KOPT-K1 (cell line): ENCODE results near the gene RHOT1.
"Not testable (repeated sequence)": the region's sequence is repeated elsewhere in the genome, so short reads cannot be mapped to it uniquely, and the experiment has no call there.

Source experiments
- H3K27ac ChIP-seq: fragments of 200-600 bp; sonication (generic); 2 replicates; pipeline ENCODE4 v1.5.1; 2016; ENCODE audit warnings: antibody characterized with exemption, mild to moderate bottlenecking, low read depth, low read length; ENCODE audit not compliant: poor library complexity, severe bottlenecking
- H3K36me3 ChIP-seq: fragments of 200-600 bp; sonication (generic); 2 replicates; pipeline ENCODE4 v1.5.1; 2017; ENCODE audit warnings: antibody characterized with exemption, mild to moderate bottlenecking, low read length, moderate library complexity; ENCODE audit not compliant: insufficient read depth
- H3K9me3 ChIP-seq: fragments of 200-600 bp; sonication (generic); 2 replicates; pipeline ENCODE4 v1.5.1; 2017; ENCODE audit warnings: antibody characterized with exemption, low read length, mild to moderate bottlenecking; ENCODE audit not compliant: insufficient read depth, poor library complexity, severe bottlenecking

Gene RHOT1

DNA sequence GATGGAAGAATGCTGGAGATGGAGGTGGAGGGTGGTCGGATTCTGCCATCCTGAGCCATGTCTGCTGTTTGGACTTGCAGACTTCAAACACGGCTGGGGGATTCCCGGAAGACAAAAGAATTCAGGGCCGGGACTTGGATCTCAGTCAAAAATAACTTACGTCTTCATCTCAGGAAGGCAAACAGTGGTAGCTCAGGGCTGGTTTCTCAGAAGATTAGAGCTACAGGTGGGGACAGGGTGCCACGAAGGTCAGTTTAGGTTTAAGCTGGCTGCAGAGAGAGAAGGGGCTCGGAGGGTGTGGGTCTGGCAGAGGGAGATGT lies 119.1 kb downstream of the RHOT1 start:
- H3K27ac ChIP-seq, result no peak overlapping the region
- no peaks in the 10 kb centered on the region for H3K9me3 ChIP-seq
- H3K36me3 ChIP-seq, result no peaks in the 10 kb centered on the region

GRCh38 chr17:32261936-32262510 lies 119.7 kb downstream of the RHOT1 start:
- Histone ChIP-seq H3K36me3 (no peaks in the 10 kb centered on the region), H3K27ac (no peak overlapping the region), H3K9me3 (no peaks in the 10 kb centered on the region)

DNA sequence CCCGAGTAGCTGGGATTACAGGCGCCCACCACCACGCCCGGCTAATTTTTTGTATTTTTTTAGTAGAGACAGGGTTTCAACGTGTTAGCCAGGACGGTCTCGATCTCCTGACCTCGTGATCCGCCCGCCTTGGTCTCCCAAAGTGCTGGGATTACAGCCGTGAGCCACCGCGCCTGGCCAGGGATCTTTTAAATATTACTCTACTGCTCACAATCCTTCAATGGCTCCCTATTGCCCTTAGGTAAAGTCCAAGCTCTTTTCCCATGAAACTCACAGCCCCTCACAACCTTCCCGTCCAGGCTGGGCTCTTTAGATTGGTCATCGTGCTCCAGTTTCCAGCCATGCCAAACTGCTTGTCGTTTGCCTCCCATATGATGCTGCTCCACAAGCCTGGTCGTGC lies 121.2 kb downstream of the RHOT1 start:
- not testable (repeated sequence) for H3K27ac ChIP-seq, H3K36me3 ChIP-seq, H3K9me3 ChIP-seq

- H3K9me3 ChIP-seq, result no peaks in the 10 kb centered on the region
- no peaks in the 10 kb centered on the region for H3K36me3 ChIP-seq
- no peak overlapping the region for H3K27ac ChIP-seq
Measured at GRCh38 chr17:32264140-32264799, 122.0 kb downstream of the RHOT1 start.

DNA sequence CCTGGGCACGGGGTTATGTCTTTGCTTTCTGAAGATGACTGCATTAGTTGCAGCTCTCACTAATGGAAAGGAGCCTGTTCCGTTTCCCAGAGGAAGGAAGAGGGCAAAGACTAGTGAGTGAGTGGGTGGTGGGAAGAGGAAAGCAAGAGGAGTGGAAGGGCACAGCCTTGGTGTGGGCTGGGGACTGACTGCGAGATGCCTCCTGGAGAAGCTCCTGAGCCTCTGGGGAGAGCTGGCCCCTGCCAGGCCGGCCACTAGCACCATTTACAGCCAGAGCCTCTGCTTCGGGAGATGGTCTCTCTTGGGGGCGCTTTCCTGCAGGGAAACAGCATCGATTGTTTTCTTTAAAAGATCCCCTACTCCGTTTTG lies 122.5 kb downstream of the RHOT1 start:
- Histone ChIP-seq H3K9me3 (no peaks in the 10 kb centered on the region), H3K27ac (no peak overlapping the region), H3K36me3 (no peaks in the 10 kb centered on the region)

DNA sequence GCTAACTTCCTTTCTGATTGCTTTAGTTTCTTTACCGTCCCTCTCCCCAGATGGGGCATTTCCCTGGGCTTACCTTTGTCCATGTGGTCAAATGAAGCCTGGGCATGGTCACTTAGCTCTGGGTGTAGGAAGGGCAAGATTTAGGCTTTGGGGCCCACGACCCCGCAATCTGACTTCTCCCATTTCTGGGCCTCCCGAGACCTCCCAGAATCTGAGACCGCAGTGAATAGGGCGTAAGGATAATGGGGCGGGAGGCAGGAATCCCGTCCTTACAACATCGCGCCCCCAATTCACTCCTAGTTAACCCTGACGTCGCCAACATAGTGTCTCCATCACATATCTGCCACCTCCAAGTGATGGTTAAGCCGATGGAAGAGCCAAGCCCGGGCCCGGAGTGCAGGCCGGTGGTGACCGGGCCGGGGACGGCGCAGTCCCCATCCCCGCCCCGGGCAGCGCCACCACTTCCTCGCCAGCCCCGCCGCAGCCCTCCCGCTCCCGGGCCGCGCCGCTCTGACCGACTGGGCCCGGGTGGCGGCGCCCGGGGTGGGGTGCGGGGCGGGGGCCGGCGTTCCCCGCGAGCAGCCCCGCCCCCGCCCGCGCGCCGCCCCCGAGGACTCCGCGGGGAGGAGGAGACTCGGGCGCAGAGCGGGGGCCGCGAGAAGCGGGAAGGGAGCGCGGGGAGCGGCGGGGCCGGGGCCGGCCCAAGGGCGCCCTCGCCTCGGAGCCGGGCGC lies 123.1 kb downstream of the RHOT1 start, which contains the start of gene RHBDL3:
TSS of gene RHBDL3 (plus strand) at position 641 of the 732 bp plus-strand sequence. CDS start 358 bp downstream, outside the sequence.
- Histone ChIP-seq H3K9me3 (no peaks in the 10 kb centered on the region), H3K27ac (no peak within 1 kb of the TSS)

DNA sequence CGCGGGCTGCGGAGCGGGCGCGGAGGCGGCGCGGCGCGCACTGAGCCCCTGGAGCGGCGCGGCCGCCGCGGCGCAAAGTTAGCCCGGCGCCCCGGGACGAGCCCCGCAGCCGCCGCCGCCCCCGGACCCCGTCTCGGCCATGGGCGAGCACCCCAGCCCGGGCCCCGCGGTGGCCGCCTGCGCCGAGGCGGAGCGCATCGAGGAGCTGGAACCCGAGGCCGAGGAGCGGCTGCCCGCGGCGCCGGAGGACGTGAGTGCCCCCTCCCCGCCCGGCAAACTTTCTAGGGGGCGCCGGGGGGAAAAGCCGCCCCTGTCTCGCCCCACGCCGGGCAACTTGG lies 123.7 kb downstream of the RHOT1 start:
- no peaks in the 10 kb centered on the region for H3K36me3 ChIP-seq
- H3K9me3 ChIP-seq, result no peaks in the 10 kb centered on the region
- no peak overlapping the region for H3K27ac ChIP-seq

More for the DNA sequence above, 123.1 kb downstream of the RHOT1 start, which contains the start of gene RHBDL3:
- H3K36me3 ChIP-seq, result no peaks in the 10 kb centered on the region

DNA sequence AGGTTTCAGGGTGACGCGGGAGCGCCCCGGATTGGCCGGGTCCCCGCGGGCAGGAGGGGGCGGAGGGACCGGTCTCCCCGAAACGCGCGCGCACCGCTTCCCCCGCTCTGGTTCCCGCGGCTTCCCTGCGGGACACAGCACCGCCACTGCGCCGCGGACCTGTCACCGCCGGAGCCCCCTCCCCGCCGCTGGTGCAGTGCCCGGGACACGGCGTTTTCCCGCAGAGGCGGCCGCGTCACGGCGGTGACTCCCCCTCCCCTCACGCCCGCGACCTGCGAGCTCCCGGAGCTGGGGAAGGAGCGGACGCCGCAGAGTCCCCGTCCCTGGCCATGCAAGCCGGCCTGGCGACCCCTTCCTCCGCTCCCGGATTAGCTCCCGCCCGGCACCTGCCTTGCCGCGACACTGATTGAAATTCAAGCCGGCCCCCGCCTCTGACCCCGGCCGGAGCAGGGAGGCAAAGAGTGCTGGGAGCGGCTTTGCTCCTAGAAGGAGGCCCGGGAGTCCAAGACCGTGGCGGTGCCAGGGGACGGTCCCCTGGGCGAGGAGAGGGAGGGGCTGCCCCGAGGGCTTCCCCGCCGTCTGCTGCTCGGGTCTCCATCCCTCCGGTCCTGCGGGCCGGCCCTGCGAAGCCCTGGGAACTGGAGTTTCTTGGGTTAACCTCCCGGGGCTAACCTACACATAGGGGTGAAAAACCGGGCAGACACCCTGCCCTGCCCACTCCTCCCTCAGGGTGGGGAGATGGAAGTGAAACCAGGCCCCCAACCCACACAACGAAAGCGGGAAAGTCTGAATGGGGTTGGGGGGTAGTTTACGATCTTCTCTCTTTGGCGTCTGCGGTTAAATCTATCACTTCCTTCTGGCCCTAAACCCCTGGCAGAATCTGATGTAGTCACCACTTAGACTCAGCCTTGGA lies 124.3 kb downstream of the RHOT1 start:
- no peaks in the 10 kb centered on the region for H3K36me3 ChIP-seq
- no peak overlapping the region for H3K27ac ChIP-seq
- no peaks in the 10 kb centered on the region for H3K9me3 ChIP-seq

DNA sequence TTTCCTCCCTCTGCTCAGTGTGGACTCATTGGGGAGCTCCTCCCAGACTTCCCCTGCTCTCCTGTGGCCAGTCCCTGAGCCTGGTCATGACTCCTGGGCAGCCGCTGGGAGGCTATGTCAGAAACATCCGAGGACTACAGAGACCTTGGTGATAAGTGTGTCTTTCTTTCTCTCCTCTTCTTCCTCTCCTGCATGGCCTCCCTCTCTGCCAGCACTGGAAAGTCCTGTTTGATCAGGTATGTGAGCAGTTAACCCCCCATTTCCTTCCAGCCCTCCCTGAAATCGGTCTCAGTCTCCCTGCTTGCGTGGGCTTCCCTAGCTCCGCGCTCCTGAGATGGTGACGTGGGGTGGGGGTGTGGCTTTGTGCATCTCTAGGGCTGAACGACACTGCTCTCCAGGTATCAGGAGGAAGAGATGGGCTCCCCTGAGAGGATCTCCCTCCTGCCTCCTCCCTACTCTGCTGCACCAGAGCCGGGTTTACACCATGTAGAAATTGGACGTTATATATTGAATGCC lies 125.4 kb downstream of the RHOT1 start:
- Histone ChIP-seq H3K36me3 (no peaks in the 10 kb centered on the region), H3K27ac (no peak overlapping the region), H3K9me3 (no peaks in the 10 kb centered on the region)

- H3K36me3 ChIP-seq, result no peaks in the 10 kb centered on the region
- H3K9me3 ChIP-seq, result no peaks in the 10 kb centered on the region
- H3K27ac ChIP-seq, result no peak overlapping the region
Measured at GRCh38 chr17:32268734-32269288, 126.5 kb downstream of the RHOT1 start.

DNA sequence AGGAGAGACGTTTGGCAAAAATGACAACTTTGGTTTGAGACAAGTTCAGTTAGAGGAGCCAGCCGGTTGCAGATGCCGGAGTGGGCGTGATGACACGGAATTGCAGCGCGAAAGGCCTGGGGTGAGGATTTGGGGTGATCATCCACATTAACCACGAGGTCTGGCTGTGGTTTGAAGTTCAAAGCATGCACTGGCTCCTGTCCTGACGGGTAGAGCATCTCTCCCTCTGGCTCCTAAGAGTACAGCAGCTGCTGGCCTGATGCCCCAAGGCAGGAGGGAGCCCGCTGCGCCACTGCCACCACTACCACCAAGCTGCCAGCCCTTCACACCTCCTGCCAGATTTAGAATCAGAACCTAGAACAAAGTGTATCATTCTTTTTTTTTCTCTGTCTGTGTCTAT lies 127.1 kb downstream of the RHOT1 start:
- Histone ChIP-seq H3K9me3 (no peaks in the 10 kb centered on the region), H3K27ac (no peak overlapping the region), H3K36me3 (no peaks in the 10 kb centered on the region)

- no peaks in the 10 kb centered on the region for H3K9me3 ChIP-seq
- H3K36me3 ChIP-seq, result no peaks in the 10 kb centered on the region
- no peak overlapping the region for H3K27ac ChIP-seq
Measured at GRCh38 chr17:32271844-32272243, 129.5 kb downstream of the RHOT1 start.

- no peak overlapping the region for H3K27ac ChIP-seq
- no peaks in the 10 kb centered on the region for H3K9me3 ChIP-seq
- no peaks in the 10 kb centered on the region for H3K36me3 ChIP-seq
Measured at GRCh38 chr17:32274101-32274500, 131.8 kb downstream of the RHOT1 start.

DNA sequence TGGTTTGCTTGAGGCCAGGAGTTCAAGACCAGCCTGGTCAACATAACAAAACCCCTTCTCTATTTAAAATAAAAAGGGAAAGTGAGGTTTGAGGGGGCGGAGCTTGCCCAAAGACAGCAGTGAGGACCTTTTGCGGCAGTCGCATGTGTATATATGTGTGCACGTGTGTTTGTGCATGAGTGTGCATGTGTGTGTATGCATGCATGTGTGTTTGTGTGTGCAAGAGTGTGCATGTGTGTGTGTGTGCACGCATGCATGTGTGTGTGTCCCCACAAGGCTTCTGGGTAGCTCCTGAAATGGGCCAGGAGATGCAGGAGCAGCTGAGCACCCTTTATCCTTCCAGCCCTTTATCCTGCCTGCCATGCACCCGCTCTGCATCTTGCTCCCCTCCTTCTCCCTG lies 132.3 kb downstream of the RHOT1 start:
- H3K27ac ChIP-seq, result no peak overlapping the region
- H3K9me3 ChIP-seq, result no peaks in the 10 kb centered on the region
- H3K36me3 ChIP-seq, result no peaks in the 10 kb centered on the region
